ENCODE results near the gene GPR137.

Gene GPR137

GRCh38 chr11:64246871-64247728 is 38.5 kb upstream of the GPR137 start, which contains the start of gene PPP1R14B:
TSS of gene PPP1R14B (minus strand) at chr11:64246943. CDS start at chr11:64246673, 270 bp downstream.
- TF ChIP-seq FOXM1 (IDR thresholded peaks at IDR 0.05; ENCODE audit: borderline replicate concordance, low read depth) (no peak), TEAD4 (IDR thresholded peaks at IDR 0.05) (no peak), TCF12 (IDR thresholded peaks at IDR 0.05; ENCODE audit: low read depth) (peak; percentile 64; the same call in 1 of the 2 replicates), TAF1 (IDR thresholded peaks at IDR 0.05; ENCODE audit: low read depth) (peak; percentile 17; the same call in 1 of the 2 replicates), RAD21 (IDR thresholded peaks at IDR 0.05; ENCODE audit: low read depth) (no peak), EP300 (IDR thresholded peaks at IDR 0.05; ENCODE audit: borderline replicate concordance) (0 out of 2 replicates have a peak, but pooled peaks have one; percentile 27), USF1 (IDR thresholded peaks at IDR 0.05) (no peak; the same call in 1 of the 2 replicates), REST (IDR thresholded peaks at IDR 0.05; ENCODE audit: low read depth) (peak; percentile 28; the same call in 1 of the 2 replicates), YY1 (IDR thresholded peaks at IDR 0.05; ENCODE audit: low read depth) (peak; percentile 97), CEBPB (IDR thresholded peaks at IDR 0.05) (no peak), NFIC (IDR thresholded peaks at IDR 0.05) (0 out of 2 replicates have a peak, but pooled peaks have one; percentile 15), CREB1 (IDR thresholded peaks at IDR 0.05; ENCODE audit: low read depth) (no peak), EGR1 (IDR thresholded peaks at IDR 0.05) (peak; percentile 34), ZBTB7A (IDR thresholded peaks at IDR 0.05; ENCODE audit: low read depth) (peak; percentile 93), MAX (IDR thresholded peaks at IDR 0.05) (peak; percentile 97)

- TF ChIP-seq ZBTB7A (IDR thresholded peaks at IDR 0.05; ENCODE audit: low read depth): no peak
- no peak for TF ChIP-seq TCF12 (IDR thresholded peaks at IDR 0.05; ENCODE audit: low read depth)
- no peak for TF ChIP-seq USF1 (IDR thresholded peaks at IDR 0.05)
- no peak for TF ChIP-seq FOXM1 (IDR thresholded peaks at IDR 0.05; ENCODE audit: borderline replicate concordance, low read depth)
- TF ChIP-seq YY1 (IDR thresholded peaks at IDR 0.05; ENCODE audit: low read depth): no peak
These were observed 37.7 kb upstream of the GPR137 start for GRCh38 chr11:64247729-64248531.

- TF ChIP-seq TEAD4 (IDR thresholded peaks at IDR 0.05) (no peak), YY1 (IDR thresholded peaks at IDR 0.05; ENCODE audit: low read depth) (no peak), ZBTB7A (IDR thresholded peaks at IDR 0.05; ENCODE audit: low read depth) (no peak), EP300 (IDR thresholded peaks at IDR 0.05; ENCODE audit: borderline replicate concordance) (no peak), USF1 (IDR thresholded peaks at IDR 0.05) (no peak), CEBPB (IDR thresholded peaks at IDR 0.05) (no peak), CREB1 (IDR thresholded peaks at IDR 0.05; ENCODE audit: low read depth) (no peak), TCF12 (IDR thresholded peaks at IDR 0.05; ENCODE audit: low read depth) (no peak), TAF1 (IDR thresholded peaks at IDR 0.05; ENCODE audit: low read depth) (no peak)
These were observed 37.1 kb upstream of the GPR137 start for GRCh38 chr11:64248578-64248977.

- TF ChIP-seq FOXM1 (IDR thresholded peaks at IDR 0.05; ENCODE audit: borderline replicate concordance, low read depth): no peak
- TF ChIP-seq REST (IDR thresholded peaks at IDR 0.05; ENCODE audit: low read depth): no peak
- TF ChIP-seq TCF12 (IDR thresholded peaks at IDR 0.05; ENCODE audit: low read depth): no peak
- TF ChIP-seq CEBPB (IDR thresholded peaks at IDR 0.05): no peak
- TF ChIP-seq ZBTB7A (IDR thresholded peaks at IDR 0.05; ENCODE audit: low read depth): no peak
- no peak for TF ChIP-seq MAX (IDR thresholded peaks at IDR 0.05)
- TF ChIP-seq YY1 (IDR thresholded peaks at IDR 0.05; ENCODE audit: low read depth): no peak
- TF ChIP-seq TAF1 (IDR thresholded peaks at IDR 0.05; ENCODE audit: low read depth): no peak
- no peak for TF ChIP-seq RAD21 (IDR thresholded peaks at IDR 0.05; ENCODE audit: low read depth)
- no peak for TF ChIP-seq EGR1 (IDR thresholded peaks at IDR 0.05)
- TF ChIP-seq TEAD4 (IDR thresholded peaks at IDR 0.05): no peak
- TF ChIP-seq CREB1 (IDR thresholded peaks at IDR 0.05; ENCODE audit: low read depth): no peak
- TF ChIP-seq USF1 (IDR thresholded peaks at IDR 0.05): no peak
- TF ChIP-seq EP300 (IDR thresholded peaks at IDR 0.05; ENCODE audit: borderline replicate concordance): no peak
- no peak for TF ChIP-seq NFIC (IDR thresholded peaks at IDR 0.05)
These were observed 36.6 kb upstream of the GPR137 start for GRCh38 chr11:64249038-64249437.
